HS-5 (cell line): ENCODE measurements around the gene CFAP20DC.
A peak's percentile ranks its signal among the peaks of the same experiment; 100 is the strongest.
"Not testable (repeated sequence)": the region's sequence is repeated elsewhere in the genome, so short reads cannot be mapped to it uniquely, and the experiment has no call there.

Experiments
- DNase-seq: peaks from one replicate; pipeline ENCODE4 v3.0.0-alpha.2; 2012; ENCODE audit warnings: low read depth

Gene CFAP20DC

GRCh38 chr3:59049671-59050331, at the start of gene CFAP20DC:
Gene CFAP20DC, minus strand, starts transcription at chr3:59050025. Its CDS starts 394 bp downstream, at chr3:59049631.
- DNase-seq = peak; percentile 83

- not testable (repeated sequence) for DNase-seq
Measured at GRCh38 chr3:59098516-59098915, 48.7 kb upstream of the CFAP20DC start.

- no peak for DNase-seq
Measured at GRCh38 chr3:59094446-59094845, 44.6 kb upstream of the CFAP20DC start.

GRCh38 chr3:59093521-59093920, 43.7 kb upstream of the CFAP20DC start:
- no peak for DNase-seq

- no peak for DNase-seq
Measured at GRCh38 chr3:59088761-59089160, 38.9 kb upstream of the CFAP20DC start.

- DNase-seq = no peak
Measured at GRCh38 chr3:59085976-59086375, 36.2 kb upstream of the CFAP20DC start.

GRCh38 chr3:59084583-59084982, 34.8 kb upstream of the CFAP20DC start:
- no peak for DNase-seq

GRCh38 chr3:59082106-59082505, 32.3 kb upstream of the CFAP20DC start:
- DNase-seq = no peak

GRCh38 chr3:59081071-59081470, 31.2 kb upstream of the CFAP20DC start:
- no peak for DNase-seq

- DNase-seq = no peak
Measured at GRCh38 chr3:59079962-59080361, 30.1 kb upstream of the CFAP20DC start.

- no peak for DNase-seq
Measured at GRCh38 chr3:59074764-59075163, 24.9 kb upstream of the CFAP20DC start.

GRCh38 chr3:59072681-59073080, 22.9 kb upstream of the CFAP20DC start:
- no peak for DNase-seq

- DNase-seq = no peak
Measured at GRCh38 chr3:59069838-59070237, 20.0 kb upstream of the CFAP20DC start.

- no peak for DNase-seq
Measured at GRCh38 chr3:59065240-59065639, 15.4 kb upstream of the CFAP20DC start.

- no peak for DNase-seq
Measured at GRCh38 chr3:59064728-59065127, 14.9 kb upstream of the CFAP20DC start.

GRCh38 chr3:59064276-59064675, 14.5 kb upstream of the CFAP20DC start:
- DNase-seq = no peak

- DNase-seq = peak; percentile 25
Measured at GRCh38 chr3:59056706-59057105, 6.9 kb upstream of the CFAP20DC start.

GRCh38 chr3:59052803-59053411, 3.1 kb upstream of the CFAP20DC start:
- DNase-seq = no peak

- DNase-seq = not testable (repeated sequence)
Measured at GRCh38 chr3:59050811-59051414, 1.1 kb upstream of the CFAP20DC start.

- DNase-seq = no peak
Measured at GRCh38 chr3:59046839-59047238, 3.0 kb downstream of the CFAP20DC start.

GRCh38 chr3:59043391-59043790, 6.4 kb downstream of the CFAP20DC start:
- no peak for DNase-seq

GRCh38 chr3:59040902-59041301, 8.9 kb downstream of the CFAP20DC start:
- DNase-seq = no peak

GRCh38 chr3:59027607-59028006, 22.2 kb downstream of the CFAP20DC start:
- DNase-seq = no peak
